Midbrain (tissue), 1 donor: ENCODE data around the gene BUD13.
"Not testable (repeated sequence)": the region's sequence is repeated elsewhere in the genome, so short reads cannot be mapped to it uniquely, and the experiment has no call there.

Source experiments
- DNase-seq: peaks from one replicate; lab custom pipeline; 2025; lab: John Stamatoyannopoulos, UW

BUD13 gene

GRCh38 chr11:116772443-116773202, at the start of gene BUD13:
TSS of gene BUD13 (minus strand) at chr11:116772987. CDS start at chr11:116772964, 23 bp downstream.
- DNase-seq = peak; percentile 93

- DNase-seq = no peak
Observed at GRCh38 chr11:116822575-116822974, 49.8 kb upstream of the BUD13 start.

- no peak for DNase-seq
Observed at GRCh38 chr11:116821050-116821918, 48.5 kb upstream of the BUD13 start.

GRCh38 chr11:116819049-116819448, 46.3 kb upstream of the BUD13 start:
- DNase-seq = no peak

GRCh38 chr11:116814502-116814901, 41.7 kb upstream of the BUD13 start:
- no peak for DNase-seq

GRCh38 chr11:116813781-116814471, 41.1 kb upstream of the BUD13 start:
- DNase-seq = no peak

- DNase-seq = no peak
Observed at GRCh38 chr11:116813170-116813569, 40.4 kb upstream of the BUD13 start.

- DNase-seq = no peak
Observed at GRCh38 chr11:116812109-116812508, 39.3 kb upstream of the BUD13 start.

- DNase-seq = no peak
Observed at GRCh38 chr11:116811194-116811593, 38.4 kb upstream of the BUD13 start.

- DNase-seq = no peak
Observed at GRCh38 chr11:116808262-116809175, 35.7 kb upstream of the BUD13 start.

- no peak for DNase-seq
Observed at GRCh38 chr11:116807601-116808261, 34.9 kb upstream of the BUD13 start.

- no peak for DNase-seq
Observed at GRCh38 chr11:116804001-116804400, 31.2 kb upstream of the BUD13 start.

- not testable (repeated sequence) for DNase-seq
Observed at GRCh38 chr11:116801662-116802061, 28.9 kb upstream of the BUD13 start.

GRCh38 chr11:116800610-116801009, 27.8 kb upstream of the BUD13 start:
- DNase-seq = no peak

- DNase-seq = no peak
Observed at GRCh38 chr11:116798368-116798767, 25.6 kb upstream of the BUD13 start.

GRCh38 chr11:116797816-116798215, 25.0 kb upstream of the BUD13 start:
- DNase-seq = no peak

- no peak for DNase-seq
Observed at GRCh38 chr11:116796548-116796947, 23.8 kb upstream of the BUD13 start.

GRCh38 chr11:116794851-116795250, 22.1 kb upstream of the BUD13 start:
- no peak for DNase-seq

GRCh38 chr11:116793772-116794097, 20.9 kb upstream of the BUD13 start:
- DNase-seq = no peak

- DNase-seq = no peak
Observed at GRCh38 chr11:116792869-116793771, 20.3 kb upstream of the BUD13 start.
